Measurements from ENCODE around the gene ATP8B1.
"Not testable (repeated sequence)": the region's sequence is repeated elsewhere in the genome, so short reads cannot be mapped to it uniquely, and the experiment has no call there.

ATP8B1 gene

DNA sequence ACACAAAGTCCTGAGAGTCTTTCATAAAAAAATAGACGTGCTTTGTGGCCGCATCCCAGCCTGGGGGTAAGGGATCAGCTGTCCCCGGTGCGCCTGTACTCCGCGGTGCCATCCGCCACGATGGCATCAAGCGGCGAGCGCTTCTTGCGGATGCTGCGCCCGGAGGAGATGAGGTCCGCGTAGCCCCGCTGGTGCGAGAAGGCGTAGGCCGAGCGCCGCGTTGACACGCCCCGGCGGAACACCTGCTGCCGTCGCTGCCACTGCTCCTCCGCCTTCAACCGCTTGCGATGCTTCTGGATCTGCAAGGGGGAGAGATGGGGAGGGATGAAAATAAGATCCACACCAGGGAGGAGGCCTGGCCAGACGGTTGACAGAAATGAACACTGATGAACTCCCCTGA lies 154.7 kb downstream of the ATP8B1 start:
- no peaks in the 10 kb centered on the region for H3K36me3 ChIP-seq (ENCODE audit: control insufficient read depth in 1 of 2, insufficient read depth in 2 of 2, low read length in 2 of 2)
- H3K27ac ChIP-seq (ENCODE audit: low read depth, low read length), result no peak overlapping the region
- no CpG with 5 or more reads among the region's 32 CpGs for WGBS (ENCODE audit: extremely low coverage, insufficient coverage, insufficient read length)
- no peaks in the 10 kb centered on the region for H3K79me1 ChIP-seq (ENCODE audit: low read length)
- no peak overlapping the region for H4K12ac ChIP-seq (ENCODE audit: low read depth, low read length)
- no peak overlapping the region for H2AK5ac ChIP-seq (ENCODE audit: low read length)
- peaks cover 2% of the 10 kb centered on the region for H3K79me2 ChIP-seq (ENCODE audit: control insufficient read depth, insufficient read depth, low read length, poor library complexity)
- no peak for DNase-seq
- no peak overlapping the region for H2AFZ ChIP-seq (ENCODE audit: insufficient read depth, low read length, poor library complexity)
- no peak overlapping the region for H4K91ac ChIP-seq (ENCODE audit: low read depth, low read length)
- no peak overlapping the region for H2BK12ac ChIP-seq (ENCODE audit: low read length)
- H3K18ac ChIP-seq (ENCODE audit: low read length), result peak overlapping the region; percentile 29
- H3K9ac ChIP-seq (ENCODE audit: low read length), result no peak overlapping the region
- H3K23ac ChIP-seq (ENCODE audit: low read length), result no peak overlapping the region
- no peak overlapping the region for H3K4ac ChIP-seq (ENCODE audit: low read depth, low read length)
- H2BK5ac ChIP-seq (ENCODE audit: low read depth, low read length, poor library complexity), result no peak overlapping the region
- H3K14ac ChIP-seq (ENCODE audit: low read length), result no peak overlapping the region
- no peak overlapping the region for H4K8ac ChIP-seq (ENCODE audit: low read depth, low read length)
- H3K4me3 ChIP-seq (ENCODE audit: low read depth, low read length), result no peak overlapping the region
- H3K4me1 ChIP-seq (ENCODE audit: control insufficient read depth in 1 of 2, insufficient read depth in 2 of 2, low read length in 2 of 2), result no peaks in the 10 kb centered on the region
- H3K9me3 ChIP-seq (ENCODE audit: insufficient read depth, low read depth, low read length), result no peaks in the 10 kb centered on the region
- H2BK120ac ChIP-seq (ENCODE audit: insufficient read depth, low read length, poor library complexity), result no peak overlapping the region
- H3K4me2 ChIP-seq (ENCODE audit: low read length), result no peak overlapping the region
- H3K27me3 ChIP-seq (ENCODE audit: insufficient read depth, low read length), result no peaks in the 10 kb centered on the region

DNA sequence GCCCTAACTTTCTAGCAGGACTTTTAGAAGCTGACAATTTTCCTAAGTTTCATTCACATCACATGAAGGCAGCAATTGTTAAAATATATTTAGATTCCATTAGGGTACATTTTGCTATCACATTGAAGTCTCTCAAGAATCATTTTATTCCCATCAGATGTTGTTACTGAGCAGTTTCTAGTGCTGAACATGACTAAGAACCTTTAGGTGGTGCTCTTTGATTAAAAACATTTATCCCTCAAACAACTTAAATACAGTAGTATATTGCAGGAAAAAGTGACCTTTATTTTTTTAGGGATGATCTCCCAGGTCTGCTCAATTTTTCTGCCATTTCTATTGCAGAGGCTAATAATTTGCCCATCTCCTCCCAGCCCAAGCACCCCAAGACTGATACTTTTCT lies 158.6 kb downstream of the ATP8B1 start:
- H3K27me3 ChIP-seq (ENCODE audit: insufficient read depth, low read length), result no peaks in the 10 kb centered on the region
- H2AFZ ChIP-seq (ENCODE audit: insufficient read depth, low read length, poor library complexity), result no peak overlapping the region
- no peaks in the 10 kb centered on the region for H3K79me1 ChIP-seq (ENCODE audit: low read length)
- H3K23ac ChIP-seq (ENCODE audit: low read length), result no peak overlapping the region
- DNase-seq, result no peak
- peaks cover 4 to 9% of the 10 kb centered on the region in 2 experiments for H3K36me3 ChIP-seq (ENCODE audit: control insufficient read depth in 1 of 2, insufficient read depth in 2 of 2, low read length in 2 of 2)
- peaks cover 2% of the 10 kb centered on the region for H3K79me2 ChIP-seq (ENCODE audit: control insufficient read depth, insufficient read depth, low read length, poor library complexity)
- no peak overlapping the region for H2BK12ac ChIP-seq (ENCODE audit: low read length)
- H4K12ac ChIP-seq (ENCODE audit: low read depth, low read length), result no peak overlapping the region
- no peak overlapping the region for H2BK5ac ChIP-seq (ENCODE audit: low read depth, low read length, poor library complexity)
- H3K4me1 ChIP-seq (ENCODE audit: control insufficient read depth in 1 of 2, insufficient read depth in 2 of 2, low read length in 2 of 2), result no peaks in the 10 kb centered on the region
- no peak overlapping the region for H2AK5ac ChIP-seq (ENCODE audit: low read length)
- H3K27ac ChIP-seq (ENCODE audit: low read depth, low read length), result no peak overlapping the region
- no peak overlapping the region for H3K4ac ChIP-seq (ENCODE audit: low read depth, low read length)
- H3K4me3 ChIP-seq (ENCODE audit: low read depth, low read length), result no peak overlapping the region
- H4K91ac ChIP-seq (ENCODE audit: low read depth, low read length), result no peak overlapping the region
- H2BK120ac ChIP-seq (ENCODE audit: insufficient read depth, low read length, poor library complexity), result no peak overlapping the region
- H3K9ac ChIP-seq (ENCODE audit: low read length), result no peak overlapping the region
- H3K18ac ChIP-seq (ENCODE audit: low read length), result no peak overlapping the region
- no peak overlapping the region for H4K8ac ChIP-seq (ENCODE audit: low read depth, low read length)
- no peak overlapping the region for H3K14ac ChIP-seq (ENCODE audit: low read length)
- H3K4me2 ChIP-seq (ENCODE audit: low read length), result no peak overlapping the region
- peaks cover 2% of the 10 kb centered on the region for H3K9me3 ChIP-seq (ENCODE audit: insufficient read depth, low read depth, low read length)

DNA sequence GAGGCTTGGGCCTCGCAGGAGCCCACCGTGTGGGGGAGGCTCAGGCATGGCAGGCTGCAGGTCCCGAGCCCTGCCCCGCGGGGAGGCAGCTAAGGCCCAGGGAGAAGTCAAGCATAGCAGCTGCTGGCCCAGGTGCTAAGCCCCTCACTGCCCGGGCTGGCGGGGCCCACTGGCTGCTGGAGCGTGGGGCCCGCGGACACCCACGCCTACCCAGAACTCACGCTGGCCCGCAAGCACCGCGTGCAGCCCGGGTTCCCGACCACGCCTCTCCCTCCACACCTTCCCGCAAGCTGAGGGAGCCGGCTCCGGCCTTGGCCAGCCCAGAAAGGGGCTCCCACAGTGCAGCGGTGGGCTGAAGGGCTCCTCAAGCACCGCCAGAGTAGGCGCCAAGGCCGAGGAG lies 159.4 kb downstream of the ATP8B1 start:
- not testable (repeated sequence) for H4K12ac ChIP-seq (ENCODE audit: low read depth, low read length); H3K79me2 ChIP-seq (ENCODE audit: control insufficient read depth, insufficient read depth, low read length, poor library complexity); H3K36me3 ChIP-seq (ENCODE audit: control insufficient read depth in 1 of 2, insufficient read depth in 2 of 2, low read length in 2 of 2); H3K4me1 ChIP-seq (ENCODE audit: control insufficient read depth in 1 of 2, insufficient read depth in 2 of 2, low read length in 2 of 2); H2BK5ac ChIP-seq (ENCODE audit: low read depth, low read length, poor library complexity); H2BK12ac ChIP-seq (ENCODE audit: low read length); H3K18ac ChIP-seq (ENCODE audit: low read length); H3K14ac ChIP-seq (ENCODE audit: low read length); H2BK120ac ChIP-seq (ENCODE audit: insufficient read depth, low read length, poor library complexity); H2AFZ ChIP-seq (ENCODE audit: insufficient read depth, low read length, poor library complexity); H3K23ac ChIP-seq (ENCODE audit: low read length); H3K27ac ChIP-seq (ENCODE audit: low read depth, low read length); H3K27me3 ChIP-seq (ENCODE audit: insufficient read depth, low read length); H2AK5ac ChIP-seq (ENCODE audit: low read length); H3K9ac ChIP-seq (ENCODE audit: low read length); H3K9me3 ChIP-seq (ENCODE audit: insufficient read depth, low read depth, low read length); H3K4me2 ChIP-seq (ENCODE audit: low read length); H4K91ac ChIP-seq (ENCODE audit: low read depth, low read length); DNase-seq; H4K8ac ChIP-seq (ENCODE audit: low read depth, low read length); H3K4ac ChIP-seq (ENCODE audit: low read depth, low read length); H3K79me1 ChIP-seq (ENCODE audit: low read length); H3K4me3 ChIP-seq (ENCODE audit: low read depth, low read length)
- WGBS (ENCODE audit: extremely low coverage, insufficient coverage, insufficient read length), result no CpG with 5 or more reads among the region's 25 CpGs

DNA sequence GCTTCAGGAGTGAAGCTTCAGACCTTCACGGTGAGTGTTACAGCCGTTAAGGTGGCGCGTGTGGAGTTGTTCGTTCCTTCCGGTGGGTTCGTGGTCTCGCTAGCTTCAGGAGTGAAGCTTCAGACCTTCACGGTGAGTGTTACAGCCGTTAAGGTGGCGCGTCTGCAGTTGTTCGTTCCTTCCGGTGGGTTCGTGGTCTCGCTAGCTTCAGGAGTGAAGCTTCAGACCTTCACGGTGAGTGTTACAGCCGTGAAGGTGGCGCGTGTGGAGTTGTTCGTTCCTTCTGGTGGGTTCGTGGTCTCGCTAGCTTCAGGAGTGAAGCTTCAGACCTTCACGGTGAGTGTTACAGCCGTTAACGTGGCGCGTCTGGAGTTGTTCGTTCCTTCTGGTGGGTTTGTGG lies 160.7 kb downstream of the ATP8B1 start:
- WGBS (ENCODE audit: extremely low coverage, insufficient coverage, insufficient read length), result no CpG with 5 or more reads among the region's 29 CpGs
- not testable (repeated sequence) for H4K8ac ChIP-seq (ENCODE audit: low read depth, low read length); H4K12ac ChIP-seq (ENCODE audit: low read depth, low read length); H2AK5ac ChIP-seq (ENCODE audit: low read length); H3K4ac ChIP-seq (ENCODE audit: low read depth, low read length); H2AFZ ChIP-seq (ENCODE audit: insufficient read depth, low read length, poor library complexity); H3K23ac ChIP-seq (ENCODE audit: low read length); H3K9me3 ChIP-seq (ENCODE audit: insufficient read depth, low read depth, low read length); H3K9ac ChIP-seq (ENCODE audit: low read length); H3K27ac ChIP-seq (ENCODE audit: low read depth, low read length); H3K18ac ChIP-seq (ENCODE audit: low read length); H3K79me1 ChIP-seq (ENCODE audit: low read length); H3K27me3 ChIP-seq (ENCODE audit: insufficient read depth, low read length); H3K4me3 ChIP-seq (ENCODE audit: low read depth, low read length); H3K36me3 ChIP-seq (ENCODE audit: control insufficient read depth in 1 of 2, insufficient read depth in 2 of 2, low read length in 2 of 2); H4K91ac ChIP-seq (ENCODE audit: low read depth, low read length); H2BK5ac ChIP-seq (ENCODE audit: low read depth, low read length, poor library complexity); H3K4me2 ChIP-seq (ENCODE audit: low read length); DNase-seq; H3K4me1 ChIP-seq (ENCODE audit: control insufficient read depth in 1 of 2, insufficient read depth in 2 of 2, low read length in 2 of 2); H2BK120ac ChIP-seq (ENCODE audit: insufficient read depth, low read length, poor library complexity); H3K14ac ChIP-seq (ENCODE audit: low read length); H3K79me2 ChIP-seq (ENCODE audit: control insufficient read depth, insufficient read depth, low read length, poor library complexity); H2BK12ac ChIP-seq (ENCODE audit: low read length)
